Myocyte (in vitro differentiated cells): ENCODE measurements around the gene PYDC1. TPM values are rescaled to one million over a fixed set of nuclear protein-coding genes. Genes with fewer than 3 reads are reported as not detected.
"Not testable (repeated sequence)": the region's sequence is repeated elsewhere in the genome, so short reads cannot be mapped to it uniquely, and the experiment has no call there.

Source experiments
- DNase-seq: peaks from one replicate; pipeline ENCODE4 v3.0.0-alpha.2; 2012; ENCODE audit warnings: low read depth
- total RNA-seq: library from RNA; depleted of rRNA; stranded (reverse); fragments of >200 nt; gene quantifications from 2 replicates; pipeline ENCODE4 v1.2.3, GENCODE V29; 2014

Gene PYDC1
- total RNA-seq, 1 donor from 2014 or later, result not detected

DNA sequence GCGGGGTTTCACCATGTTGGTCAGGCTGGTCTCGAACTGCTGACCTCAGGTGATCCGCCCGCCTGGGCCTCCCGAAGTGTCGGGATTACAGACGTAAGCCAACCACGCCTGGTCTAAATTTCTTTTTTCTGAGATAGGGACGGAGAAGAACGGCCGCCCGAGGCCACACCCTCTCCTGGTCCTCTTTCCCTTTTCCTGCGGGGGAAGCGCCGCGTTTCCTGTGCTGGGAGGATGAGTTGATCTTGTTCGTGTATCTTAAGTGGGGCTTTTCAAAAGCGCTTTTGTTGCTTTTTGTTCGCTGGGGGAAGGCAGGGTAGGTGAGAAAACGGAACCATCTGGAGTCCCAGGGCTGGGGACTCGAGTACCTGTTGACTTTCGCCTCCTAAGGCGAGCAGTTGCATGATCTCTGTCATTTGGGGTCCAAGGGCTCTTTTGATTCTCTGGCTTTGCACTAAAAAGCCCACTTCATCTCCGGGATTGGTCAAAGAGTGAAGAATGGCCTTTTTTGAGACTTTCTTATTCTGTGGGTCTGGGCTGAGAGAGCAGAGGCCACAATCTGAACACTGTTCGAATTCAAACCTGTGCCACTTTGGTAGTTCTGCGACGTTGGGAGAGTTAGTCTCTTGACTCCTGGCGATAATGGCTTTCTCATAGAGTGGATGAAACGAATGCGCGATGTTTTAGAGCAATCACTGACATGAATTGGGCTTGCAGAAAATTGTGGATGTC, 35.7 kb downstream of the PYDC1 start:
- DNase-seq, result no peak

GRCh38 chr16:31179747-31180459, 37.0 kb downstream of the PYDC1 start, which contains the start of gene FUS:
Gene FUS, plus strand, starts transcription at chr16:31180139. Its CDS starts 76 bp downstream, at chr16:31180215.
- DNase-seq, result peak; percentile 89

DNA sequence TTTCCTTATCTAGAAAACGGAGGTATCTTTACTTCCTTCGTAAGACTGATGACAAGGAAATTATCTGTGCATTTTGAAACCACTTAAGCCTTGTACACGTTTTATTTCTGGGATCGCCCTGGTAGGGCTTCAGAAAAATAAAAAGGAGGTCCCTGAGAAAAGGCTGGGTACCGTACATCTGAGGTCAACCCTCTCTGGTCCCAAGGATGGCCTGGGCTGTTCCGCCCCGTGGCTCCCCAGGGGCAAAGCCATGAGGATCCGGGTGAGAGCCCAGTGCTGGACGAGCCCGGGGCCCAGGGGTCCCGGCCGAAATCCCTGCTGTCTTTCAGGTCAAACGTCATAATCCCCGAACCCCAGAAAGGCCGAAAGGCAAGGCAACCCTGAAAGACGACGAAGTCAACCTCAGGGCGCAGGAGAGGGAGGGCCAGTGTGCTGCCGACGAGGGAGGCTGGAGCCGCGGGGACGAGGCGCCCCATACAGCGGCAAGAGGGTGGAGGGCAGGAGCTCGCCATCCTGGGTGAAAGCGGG, 37.7 kb downstream of the PYDC1 start:
- DNase-seq, result no peak

DNA sequence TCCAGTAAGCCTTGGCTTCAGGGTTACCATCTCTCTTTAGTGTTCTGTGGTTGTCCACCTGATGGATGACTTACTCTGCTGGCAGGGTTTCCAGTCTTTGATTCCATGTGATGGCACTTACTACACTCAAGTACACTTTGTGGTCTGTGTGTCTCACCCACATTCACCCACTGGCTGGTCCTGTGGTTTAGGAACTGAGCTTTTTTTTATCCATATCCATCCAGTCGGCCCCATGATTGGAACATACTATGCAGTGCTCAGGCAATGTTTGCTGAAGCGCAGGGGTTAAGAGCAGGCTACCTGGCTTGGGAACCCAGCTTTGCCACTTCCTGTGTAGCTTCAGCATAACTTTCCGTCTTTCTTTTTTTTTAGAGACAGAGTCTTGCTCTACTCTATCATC, 39.8 kb downstream of the PYDC1 start:
- DNase-seq, result peak; percentile 98

GRCh38 chr16:31170048-31170447, 46.9 kb downstream of the PYDC1 start:
- not testable (repeated sequence) for DNase-seq

DNA sequence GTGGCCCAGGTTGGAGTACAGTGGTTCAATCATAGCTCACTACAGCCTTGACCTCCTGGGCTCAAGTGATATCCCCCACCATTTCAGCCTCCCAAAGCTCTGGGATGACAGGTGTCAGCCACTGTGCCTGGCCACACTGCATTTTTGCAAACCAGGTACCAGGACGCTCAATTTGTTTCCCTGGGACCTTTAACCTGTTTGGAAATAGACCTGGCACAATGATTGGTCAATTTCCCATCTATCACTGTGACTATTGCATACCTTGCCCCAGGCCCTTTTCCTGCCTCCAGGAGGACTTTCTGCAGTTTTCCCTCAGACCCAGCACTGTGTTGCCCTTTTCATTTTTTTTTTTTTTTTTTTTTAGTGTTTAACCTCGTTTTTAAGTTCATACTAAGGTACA, 48.1 kb downstream of the PYDC1 start:
- no peak for DNase-seq

GRCh38 chr16:31167315-31167714, 49.6 kb downstream of the PYDC1 start:
- DNase-seq, result no peak

Other genes with a start within 250 kb of the PYDC1 start
- gene HSD3B7, start 231.9 kb downstream of the PYDC1 start, total RNA-seq, result 98.3 and 128 TPM in 2 replicates
- 0.86 and 1.3 TPM in 2 replicates for gene STX1B, start 206.5 kb downstream of the PYDC1 start, total RNA-seq
- gene STX4, start 183.6 kb downstream of the PYDC1 start, total RNA-seq, result 47.3 and 51.0 TPM in 2 replicates
- 45.4 and 65.3 TPM in 2 replicates for gene ZNF668, start 142.9 kb downstream of the PYDC1 start, total RNA-seq
- 17.6 and 29.6 TPM in 2 replicates for gene ZNF646, start 142.7 kb downstream of the PYDC1 start, total RNA-seq
- 3.9 and 4.1 TPM in 2 replicates for gene PRSS53, start 128.2 kb downstream of the PYDC1 start, total RNA-seq
- 143 and 171 TPM in 2 replicates for gene VKORC1, start 122.3 kb downstream of the PYDC1 start, total RNA-seq
- gene BCKDK, start 108.7 kb downstream of the PYDC1 start, total RNA-seq, result 158 and 239 TPM in 2 replicates
- 46.7 and 53.5 TPM in 2 replicates for gene KAT8, start 99.5 kb downstream of the PYDC1 start, total RNA-seq
- gene PRSS8, start 81.4 kb downstream of the PYDC1 start, total RNA-seq, result 0.08 TPM in 1 of 2 replicates, not detected in the other
- 0.51 and 1.6 TPM in 2 replicates for gene PRSS36, start 67.1 kb downstream of the PYDC1 start, total RNA-seq
- 14.6 and 18.3 TPM in 2 replicates for gene FUS, start 37.0 kb downstream of the PYDC1 start, total RNA-seq
- 2.3 and 3.0 TPM in 2 replicates for gene PYCARD, start 14.4 kb downstream of the PYDC1 start, total RNA-seq
- 331 and 408 TPM in 2 replicates for gene TRIM72, start 3.0 kb downstream of the PYDC1 start, total RNA-seq
- gene ITGAM, start 42.8 kb upstream of the PYDC1 start, total RNA-seq, result 0.13 and 0.62 TPM in 2 replicates
- gene ITGAX, start 138.0 kb upstream of the PYDC1 start, total RNA-seq, result 0.40 TPM in 1 of 2 replicates, not detected in the other
- gene ITGAD, start 176.2 kb upstream of the PYDC1 start, total RNA-seq, result not detected in 2 replicates
- gene COX6A2, start 211.2 kb upstream of the PYDC1 start, total RNA-seq, result 68.6 and 227 TPM in 2 replicates
- 1.8 and 2.2 TPM in 2 replicates for gene ZNF843, start 225.7 kb upstream of the PYDC1 start, total RNA-seq
- 17.2 and 21.5 TPM in 2 replicates for gene ARMC5, start 242.4 kb upstream of the PYDC1 start, total RNA-seq